HFF-Myc (cell line): ENCODE measurements around the gene FBLN2.

Source experiments
- DNase-seq: peaks from one replicate; pipeline ENCODE4 v3.0.0-alpha.2; 2011; ENCODE audit warnings: low read depth; ENCODE audit errors: extremely low read depth
- H3K4me3 ChIP-seq: replicated peaks from 2 replicates; pipeline ENCODE4 v1.5.1; 2011; ENCODE audit warnings: low read depth, mild to moderate bottlenecking, control low read depth, low read length
- TF ChIP-seq, protein P1 (sequence below): IDR thresholded peaks from 2 replicates; pipeline ENCODE4 v1.5.1; 2012; ENCODE audit warnings: mild to moderate bottlenecking, low read depth, low read length, control low read depth; ENCODE audit errors: missing control alignments

FBLN2 gene

DNA sequence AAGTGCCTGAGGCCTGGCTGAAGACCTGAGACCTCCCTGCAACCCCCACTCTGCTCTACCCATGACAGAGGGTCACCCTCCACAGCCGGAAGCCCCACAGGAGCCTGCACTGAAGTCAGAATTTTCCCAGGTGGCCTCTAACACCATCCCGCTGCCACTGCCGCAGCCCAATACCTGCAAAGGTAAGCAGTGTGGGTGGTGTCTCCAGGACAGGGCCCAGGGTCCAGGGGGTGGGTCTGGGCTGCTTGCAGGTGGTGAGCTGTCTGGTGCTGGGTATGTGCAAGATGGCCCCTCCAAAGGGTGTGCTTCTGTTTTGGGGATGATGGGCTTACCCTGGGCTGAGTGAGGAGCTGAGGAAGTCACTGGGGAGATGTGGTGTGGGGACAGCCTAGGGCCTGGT, 69.9 kb downstream of the FBLN2 start:
- TF ChIP-seq, protein P1, sequence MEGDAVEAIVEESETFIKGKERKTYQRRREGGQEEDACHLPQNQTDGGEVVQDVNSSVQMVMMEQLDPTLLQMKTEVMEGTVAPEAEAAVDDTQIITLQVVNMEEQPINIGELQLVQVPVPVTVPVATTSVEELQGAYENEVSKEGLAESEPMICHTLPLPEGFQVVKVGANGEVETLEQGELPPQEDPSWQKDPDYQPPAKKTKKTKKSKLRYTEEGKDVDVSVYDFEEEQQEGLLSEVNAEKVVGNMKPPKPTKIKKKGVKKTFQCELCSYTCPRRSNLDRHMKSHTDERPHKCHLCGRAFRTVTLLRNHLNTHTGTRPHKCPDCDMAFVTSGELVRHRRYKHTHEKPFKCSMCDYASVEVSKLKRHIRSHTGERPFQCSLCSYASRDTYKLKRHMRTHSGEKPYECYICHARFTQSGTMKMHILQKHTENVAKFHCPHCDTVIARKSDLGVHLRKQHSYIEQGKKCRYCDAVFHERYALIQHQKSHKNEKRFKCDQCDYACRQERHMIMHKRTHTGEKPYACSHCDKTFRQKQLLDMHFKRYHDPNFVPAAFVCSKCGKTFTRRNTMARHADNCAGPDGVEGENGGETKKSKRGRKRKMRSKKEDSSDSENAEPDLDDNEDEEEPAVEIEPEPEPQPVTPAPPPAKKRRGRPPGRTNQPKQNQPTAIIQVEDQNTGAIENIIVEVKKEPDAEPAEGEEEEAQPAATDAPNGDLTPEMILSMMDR, result no peak
- no peak for DNase-seq

DNA sequence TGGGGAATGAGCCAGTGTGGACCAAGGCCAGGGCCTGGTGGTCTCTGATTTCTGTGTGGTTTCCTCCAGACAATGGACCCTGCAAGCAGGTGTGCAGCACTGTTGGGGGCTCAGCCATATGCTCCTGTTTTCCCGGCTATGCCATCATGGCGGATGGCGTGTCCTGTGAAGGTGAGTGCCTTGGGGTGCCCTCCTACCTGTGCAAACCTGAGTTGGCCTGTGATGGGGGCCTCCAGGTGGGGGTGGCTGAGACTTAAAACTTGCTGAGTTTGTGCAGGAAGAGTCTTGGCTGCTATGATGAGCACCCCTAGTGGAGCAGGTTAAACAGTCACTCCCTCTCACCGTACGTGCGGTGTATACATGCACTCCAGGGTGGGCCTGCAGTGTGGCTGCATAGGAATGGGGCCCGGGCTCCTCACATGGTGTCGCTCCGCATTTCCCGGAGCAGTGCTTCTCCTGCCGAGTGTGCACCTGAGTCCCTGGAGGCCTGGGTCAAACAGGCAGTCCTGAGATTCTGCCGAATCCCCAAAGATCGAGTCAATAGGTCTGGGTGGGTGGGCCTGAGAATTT, 70.8 kb downstream of the FBLN2 start:
- TF ChIP-seq, protein P1, result no peak
- no peak overlapping the region for H3K4me3 ChIP-seq
- no peak for DNase-seq

More for the DNA sequence above, 69.9 kb downstream of the FBLN2 start:
- H3K4me3 ChIP-seq, result no peak overlapping the region

DNA sequence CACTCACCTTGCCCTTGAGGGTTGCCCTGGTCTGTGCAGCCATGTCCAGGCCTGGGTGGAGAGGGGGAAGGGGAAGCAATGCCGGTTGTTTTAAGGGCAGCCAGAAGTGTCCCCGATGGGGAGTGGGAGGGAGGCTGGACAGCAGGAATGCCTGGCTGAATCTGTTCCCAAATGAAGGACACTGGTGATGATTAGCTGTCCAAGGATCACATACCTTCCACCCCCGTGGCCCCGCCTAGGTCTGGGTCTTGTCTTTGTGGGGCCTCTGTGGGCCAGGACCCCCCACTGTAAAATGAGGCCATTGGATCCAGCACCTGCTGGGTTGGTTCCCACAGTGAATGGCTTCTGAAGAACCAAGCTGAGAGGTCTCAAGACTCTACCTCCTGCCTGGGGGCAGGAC, 71.4 kb downstream of the FBLN2 start:
- no peak overlapping the region for H3K4me3 ChIP-seq
- TF ChIP-seq, protein P1, result no peak
- DNase-seq, result no peak

DNA sequence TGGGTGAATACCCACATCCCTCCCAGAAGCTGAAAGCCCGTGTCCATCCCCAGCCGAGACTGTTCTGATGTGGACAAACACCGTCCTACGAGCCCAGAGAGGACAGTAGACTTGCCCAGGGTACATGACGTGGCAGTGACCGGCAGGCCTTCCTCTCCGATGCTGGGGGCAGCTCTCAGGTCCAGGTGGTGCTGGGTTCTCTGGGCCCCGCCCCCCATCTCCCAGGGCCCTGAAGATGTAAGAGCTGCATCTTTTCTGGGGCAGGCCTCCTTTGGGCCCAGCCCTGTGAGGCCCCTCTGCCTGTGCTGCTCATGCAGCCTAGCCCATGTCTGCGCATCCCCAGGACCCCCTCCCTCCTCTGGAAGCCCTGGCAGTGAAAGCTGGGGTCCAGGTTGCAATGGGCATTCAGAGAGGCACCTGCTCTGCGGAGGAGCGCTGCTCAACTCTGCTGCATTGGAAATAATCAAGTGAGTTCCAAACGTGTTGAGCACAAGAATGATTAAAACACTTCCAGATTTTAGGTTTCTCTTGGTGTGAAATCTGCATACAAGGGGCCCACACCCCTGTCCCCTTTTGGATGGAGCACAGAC, 71.9 kb downstream of the FBLN2 start:
- no peak for DNase-seq
- H3K4me3 ChIP-seq, result no peak overlapping the region
- TF ChIP-seq, protein P1, result no peak

DNA sequence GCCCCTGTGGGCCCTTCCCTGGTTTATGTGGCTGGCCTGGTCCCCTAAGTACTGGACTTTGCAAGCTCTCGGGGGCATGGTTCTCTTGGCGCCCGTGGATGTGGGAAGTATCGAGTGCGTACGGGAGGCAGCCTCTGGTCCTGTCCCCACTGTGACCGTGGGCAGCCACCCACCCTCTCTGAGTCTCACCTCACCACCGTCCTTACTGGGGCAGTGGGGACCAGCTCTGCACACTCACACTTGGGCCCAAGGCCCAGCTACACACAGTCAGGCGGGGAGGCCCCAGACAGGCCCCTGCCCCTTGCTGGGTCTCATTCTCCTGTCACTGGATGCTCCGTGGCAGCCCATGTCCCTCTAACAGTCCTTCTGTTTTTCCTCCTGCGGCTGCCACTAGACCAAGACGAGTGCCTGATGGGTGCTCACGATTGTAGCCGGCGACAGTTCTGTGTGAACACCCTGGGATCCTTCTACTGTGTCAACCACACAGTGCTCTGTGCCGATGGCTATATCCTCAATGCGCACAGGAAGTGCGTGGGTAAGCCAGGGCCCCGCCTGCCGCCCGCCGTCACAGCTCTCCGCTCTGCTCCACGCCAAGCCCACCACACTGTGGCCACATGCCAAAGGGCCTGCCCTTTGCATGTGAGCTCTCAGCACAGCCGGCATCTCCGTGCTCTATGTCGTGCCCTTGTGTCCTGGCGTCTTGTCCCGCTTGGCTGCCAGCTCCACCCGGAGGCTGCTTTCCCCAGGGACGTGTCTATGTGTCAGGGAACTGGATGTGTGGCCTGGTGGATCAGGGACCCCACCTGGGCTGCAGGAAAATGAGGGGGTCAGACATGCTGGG, 72.7 kb downstream of the FBLN2 start:
- H3K4me3 ChIP-seq, result no peak overlapping the region
- TF ChIP-seq, protein P1, result no peak
- DNase-seq, result no peak

DNA sequence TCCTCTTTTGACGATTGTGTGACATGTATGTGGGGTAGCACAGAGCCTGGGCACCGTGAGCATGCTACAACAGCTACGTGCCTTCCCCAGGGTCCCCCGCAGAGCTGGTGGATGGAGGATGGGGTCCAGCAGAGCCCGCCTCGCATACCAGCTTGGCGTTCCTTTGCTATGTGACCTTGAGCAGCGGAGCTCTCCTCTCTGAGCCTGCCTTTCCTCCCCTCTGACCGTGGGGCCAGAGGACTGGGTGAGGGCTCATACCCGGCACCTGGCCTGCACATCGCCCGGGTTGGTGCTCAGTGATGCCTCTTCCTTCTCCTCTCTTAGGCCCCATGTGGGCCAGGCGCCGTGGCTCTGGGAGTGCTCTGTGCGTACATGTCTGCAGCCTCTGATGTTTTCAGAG, 73.4 kb downstream of the FBLN2 start:
- no peak for DNase-seq
- H3K4me3 ChIP-seq, result no peak overlapping the region
- TF ChIP-seq, protein P1, result no peak
